PFSK-1 (cell line): ENCODE results near the gene SLC6A9.

Source experiments
- FOXP2 ChIP-seq: optimal IDR thresholded peaks from 2 replicates; pipeline ENCODE3; 2011; ENCODE audit warnings: borderline replicate concordance, control low read depth, inconsistent platforms; ENCODE audit not compliant: insufficient read depth; ENCODE audit errors: extremely low read length, extremely low read depth
- POLR2AphosphoS5 ChIP-seq: IDR thresholded peaks from 2 replicates; pipeline ENCODE4 v1.6.1; 2012; ENCODE audit warnings: low read depth, mild to moderate bottlenecking, control low read depth, low read length, moderate library complexity
- REST ChIP-seq, 2 experiments: IDR thresholded peaks; 2 replicates each; pipeline versions ENCODE4 v1.6.1 to v1.8.0; 2011 to 2012; ENCODE audit warnings: low read depth in 2 of 2, low read length in 2 of 2, control low read depth in 1 of 2, inconsistent platforms in 1 of 2, mild to moderate bottlenecking in 1 of 2, moderate library complexity in 1 of 2; ENCODE audit not compliant: insufficient read depth in 1 of 2
- SIN3A ChIP-seq: IDR thresholded peaks from 2 replicates; pipeline ENCODE4 v1.6.1; 2012; ENCODE audit warnings: mild to moderate bottlenecking, low read length, moderate library complexity, borderline replicate concordance; ENCODE audit not compliant: insufficient read depth
- TAF1 ChIP-seq: IDR thresholded peaks from 2 replicates; pipeline ENCODE4 v1.6.1; 2012; ENCODE audit warnings: low read length, control low read depth, borderline replicate concordance; ENCODE audit not compliant: insufficient read depth

The SLC6A9 gene

GRCh38 chr1:43991476-43992231, 39.6 kb downstream of the SLC6A9 start, which contains the start of gene CCDC24:
CCDC24 (plus strand) TSS chr1:43991599; CDS start chr1:43991879, 280 bp downstream.
- TF ChIP-seq SIN3A (peak; percentile 77; the same call in 1 of the 2 replicates), REST (IDR thresholded peaks at IDR 0.05; ENCODE audit: insufficient read depth in 1 of 2, low read depth in 2 of 2, low read length in 2 of 2) (no peak)

GRCh38 chr1:43991200-43991475, 40.1 kb downstream of the SLC6A9 start:
- no peak for TF ChIP-seq REST (IDR thresholded peaks at IDR 0.05; ENCODE audit: insufficient read depth in 1 of 2, low read depth in 2 of 2, low read length in 2 of 2)
- no peak for TF ChIP-seq FOXP2
- no peak for TF ChIP-seq TAF1
- TF ChIP-seq POLR2AphosphoS5: no peak
- TF ChIP-seq SIN3A: no peak

- no peak for TF ChIP-seq TAF1
- TF ChIP-seq SIN3A: no peak
- TF ChIP-seq REST (IDR thresholded peaks at IDR 0.05; ENCODE audit: insufficient read depth in 1 of 2, low read depth in 2 of 2, low read length in 2 of 2): no peak
- no peak for TF ChIP-seq FOXP2
- TF ChIP-seq POLR2AphosphoS5: no peak
Measured at GRCh38 chr1:43990271-43991199, 40.7 kb downstream of the SLC6A9 start.

GRCh38 chr1:43987159-43987902, 43.9 kb downstream of the SLC6A9 start:
- TF ChIP-seq FOXP2: no peak
- TF ChIP-seq REST (IDR thresholded peaks at IDR 0.05; ENCODE audit: insufficient read depth in 1 of 2, low read depth in 2 of 2, low read length in 2 of 2): no peak
- TF ChIP-seq SIN3A: no peak
- TF ChIP-seq POLR2AphosphoS5: no peak
- no peak for TF ChIP-seq TAF1
